ENCODE data around the gene TMEM178B.
"Not testable (repeated sequence)": the region's sequence is repeated elsewhere in the genome, so short reads cannot be mapped to it uniquely, and the experiment has no call there.

GRCh38 chr7:141403846-141404245 is 330.0 kb downstream of the TMEM178B start:
- TF ChIP-seq CTCF (IDR thresholded peaks at IDR 0.05; ENCODE audit: low read depth, low read length, poor library complexity, severe bottlenecking); EZH2phosphoT487 (IDR thresholded peaks at IDR 0.05; ENCODE audit: borderline replicate concordance, low read length): not testable (repeated sequence)

Data from DOHH2 (cell line).